ENCODE data around the gene CXCL1.

The CXCL1 gene

DNA sequence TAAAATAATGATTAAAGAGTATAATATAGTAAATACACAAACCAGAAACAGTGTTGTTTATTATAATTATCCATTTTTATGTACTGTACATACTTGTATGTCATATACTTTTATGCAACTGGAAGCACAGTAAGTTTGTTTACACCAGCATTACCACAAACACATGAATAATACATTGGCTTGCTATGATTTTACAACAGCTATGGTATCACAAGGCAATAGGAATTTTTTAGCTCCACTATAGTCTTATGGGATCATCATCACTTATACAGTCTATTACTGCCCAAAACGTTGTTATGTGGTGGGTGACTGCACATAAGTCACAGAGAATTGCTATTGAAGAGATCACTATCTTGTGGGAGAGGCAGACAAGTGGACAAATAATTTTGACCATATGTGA lies 17.9 kb upstream of the CXCL1 start:
- no peak for DNase-seq (ENCODE audit: low spot score)

DNA sequence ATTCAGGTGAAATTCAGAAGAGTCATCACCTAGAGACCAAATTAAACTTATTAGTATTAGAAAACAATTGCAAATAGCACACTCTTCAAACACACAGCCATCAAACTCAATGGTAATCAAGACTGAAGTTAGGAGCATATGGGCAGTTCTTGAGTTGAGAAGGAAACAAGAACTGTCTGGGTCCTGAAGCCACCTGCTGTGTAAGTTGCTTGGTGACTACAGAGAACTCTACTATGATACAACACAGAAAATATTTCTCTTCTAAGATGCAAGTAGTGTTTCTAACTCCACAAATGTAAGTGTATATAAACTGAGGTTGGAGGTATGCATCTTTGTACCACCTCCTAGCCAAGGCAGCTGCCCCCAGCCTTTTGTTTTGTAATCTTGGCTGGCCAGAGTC lies 16.4 kb upstream of the CXCL1 start:
- DNase-seq (ENCODE audit: low spot score): no peak

DNA sequence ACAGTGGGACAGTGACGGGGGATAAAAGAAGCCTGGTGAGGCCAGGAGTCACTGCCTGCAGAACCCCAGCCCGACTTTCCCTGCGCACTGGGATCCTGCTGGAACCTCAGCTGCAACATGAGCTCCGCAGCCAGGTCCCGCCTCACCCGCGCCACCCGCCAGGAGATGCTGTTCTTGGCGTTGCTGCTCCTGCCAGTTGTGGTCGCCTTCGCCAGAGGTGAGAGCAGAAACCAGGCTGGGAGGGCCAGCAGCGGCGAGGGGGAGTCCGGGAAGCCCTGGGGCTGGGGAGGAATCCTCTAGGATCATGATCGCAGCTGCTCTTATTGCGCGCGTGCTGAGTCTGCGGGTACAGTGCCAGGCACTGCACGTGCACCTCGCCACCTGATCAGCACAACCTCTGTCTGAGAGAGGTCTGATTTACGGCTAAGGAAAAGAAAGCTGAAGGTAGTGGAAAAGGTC lies 15.9 kb upstream of the CXCL1 start, which contains the start of gene PF4V1:
PF4V1 (plus strand) TSS at position 51 of the 459 bp plus-strand sequence; CDS start at position 118, 67 bp downstream.
- DNase-seq (ENCODE audit: low spot score): no peak

DNA sequence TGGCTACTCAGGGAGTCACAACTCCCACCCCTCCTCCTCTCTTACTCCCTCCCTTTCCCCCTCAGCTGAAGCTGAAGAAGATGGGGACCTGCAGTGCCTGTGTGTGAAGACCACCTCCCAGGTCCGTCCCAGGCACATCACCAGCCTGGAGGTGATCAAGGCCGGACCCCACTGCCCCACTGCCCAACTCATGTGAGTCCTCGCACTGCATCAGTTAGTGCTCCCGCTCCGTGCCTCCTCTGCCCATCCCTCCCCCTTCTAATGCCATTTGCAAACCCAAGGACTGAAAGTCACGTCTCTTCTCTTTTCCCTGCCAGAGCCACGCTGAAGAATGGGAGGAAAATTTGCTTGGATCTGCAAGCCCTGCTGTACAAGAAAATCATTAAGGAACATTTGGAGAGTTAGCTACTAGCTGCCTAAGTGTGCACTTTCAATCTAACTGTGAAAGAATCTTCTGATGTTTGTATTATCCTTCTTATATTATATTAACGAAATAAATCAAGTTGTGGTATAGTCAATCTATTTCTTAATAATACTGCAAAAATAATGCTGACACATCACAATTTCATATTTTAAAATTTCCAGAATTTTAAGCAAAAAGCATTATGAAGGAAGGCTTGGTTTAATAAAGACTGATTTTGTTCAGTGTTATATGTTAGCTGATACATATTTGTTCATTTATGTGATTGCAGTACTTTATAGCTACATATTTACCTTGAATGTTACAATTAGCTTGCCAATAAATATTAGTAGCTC lies 15.3 kb upstream of the CXCL1 start:
- no peak for DNase-seq (ENCODE audit: low spot score)

DNA sequence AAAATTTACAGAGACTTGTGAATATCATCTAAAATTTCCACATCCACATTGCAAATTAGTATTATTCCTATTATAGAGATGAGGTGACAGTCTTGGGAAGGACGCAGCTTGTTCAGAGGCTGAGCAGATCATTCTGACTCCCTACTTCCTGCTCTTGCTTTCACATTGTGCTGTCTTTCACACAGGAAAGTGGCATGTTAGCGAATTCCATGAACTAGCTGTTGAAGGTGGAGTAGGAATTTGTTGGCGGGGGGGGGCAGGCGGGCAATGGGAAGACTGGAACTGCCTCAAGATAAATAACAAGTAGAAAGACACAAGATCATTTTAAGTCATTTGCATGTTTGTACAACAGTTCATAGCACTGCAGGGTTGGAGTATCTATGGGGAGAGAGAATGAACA lies 13.8 kb upstream of the CXCL1 start:
- no peak for DNase-seq (ENCODE audit: low spot score)

DNA sequence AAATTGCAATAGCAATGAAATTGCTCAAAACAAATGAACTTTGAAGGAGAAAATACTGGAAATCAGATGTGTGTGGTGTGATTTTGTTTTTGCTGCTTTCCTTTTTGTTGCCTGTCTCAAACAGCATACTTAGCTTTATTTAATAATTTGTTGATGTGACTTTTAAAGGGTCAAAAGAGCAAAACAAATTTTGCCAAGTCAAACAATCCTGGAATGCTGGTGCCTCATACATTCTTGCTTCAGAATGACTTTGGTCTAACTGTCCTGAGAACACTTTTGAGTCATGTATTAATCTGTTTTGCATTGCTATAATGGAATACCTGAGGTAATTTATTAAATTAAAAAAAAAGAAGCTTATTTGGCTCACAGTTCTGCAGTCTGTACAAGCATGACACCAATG lies 12.7 kb upstream of the CXCL1 start:
- DNase-seq (ENCODE audit: low spot score): no peak

DNA sequence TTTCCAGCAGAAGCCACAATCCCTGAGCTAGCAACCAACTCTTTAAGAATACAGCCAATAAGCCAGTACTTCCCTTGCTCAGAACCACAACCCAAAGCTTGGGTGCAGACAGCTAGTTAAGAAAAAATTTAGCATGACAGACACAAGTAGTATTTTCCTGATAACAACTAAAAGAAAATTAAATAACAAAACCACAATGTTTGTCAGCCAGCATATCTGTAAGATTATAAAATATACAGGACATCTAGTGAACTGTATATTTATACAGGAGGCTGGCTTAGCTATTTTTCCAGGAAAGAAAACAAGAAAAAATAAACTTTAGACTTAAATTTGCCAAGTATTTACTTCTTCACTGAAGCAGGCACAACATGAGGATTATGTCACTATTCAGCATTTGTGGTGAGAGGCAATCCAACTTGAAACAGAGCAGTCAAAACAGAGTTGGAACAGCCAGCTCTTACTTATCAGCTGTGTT lies 9.5 kb upstream of the CXCL1 start:
- DNase-seq (ENCODE audit: low spot score): no peak

- no peak for DNase-seq (ENCODE audit: low spot score)
Measured at GRCh38 chr4:73860181-73860580, 9.0 kb upstream of the CXCL1 start.

DNA sequence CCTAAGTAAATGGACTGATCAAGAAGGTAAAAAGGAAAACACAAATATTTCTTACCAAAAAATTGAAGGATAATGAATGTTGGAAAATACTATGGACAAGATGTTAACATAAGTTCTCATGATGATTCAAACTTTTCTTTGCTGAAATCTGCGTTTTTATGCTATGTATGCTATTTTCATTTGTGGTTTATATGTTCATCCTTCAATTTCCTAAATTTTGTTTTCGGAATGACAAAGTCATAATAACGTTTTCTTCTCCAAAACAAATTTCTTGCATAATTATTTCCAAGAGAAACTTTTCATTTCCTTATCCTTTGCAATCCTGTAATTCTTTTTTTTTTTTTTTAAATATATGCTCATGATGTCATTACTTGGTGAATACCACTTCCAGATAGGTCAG lies 8.3 kb upstream of the CXCL1 start:
- DNase-seq (ENCODE audit: low spot score): no peak

DNA sequence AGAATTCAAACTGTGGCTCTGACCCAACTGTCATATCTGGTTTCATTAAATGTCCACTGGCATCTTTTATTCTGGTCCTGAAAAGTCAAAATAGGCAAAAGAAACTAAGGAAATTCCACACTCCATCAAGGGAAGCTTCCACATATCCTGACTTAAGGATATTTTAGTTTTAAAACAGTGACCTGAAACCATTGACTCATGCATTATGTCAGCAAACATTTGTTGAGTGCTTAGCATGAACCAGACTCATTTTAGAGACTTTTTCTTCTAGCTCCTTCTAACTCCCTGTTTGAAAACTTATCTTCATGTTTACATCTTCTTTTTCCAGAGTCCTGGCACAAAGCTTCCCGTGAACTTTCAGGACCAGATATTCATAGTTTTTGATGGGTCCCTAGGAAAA lies 6.9 kb upstream of the CXCL1 start:
- no peak for DNase-seq (ENCODE audit: low spot score)

- DNase-seq (ENCODE audit: low spot score): no peak
Measured at GRCh38 chr4:73864365-73864764, 4.8 kb upstream of the CXCL1 start.

DNA sequence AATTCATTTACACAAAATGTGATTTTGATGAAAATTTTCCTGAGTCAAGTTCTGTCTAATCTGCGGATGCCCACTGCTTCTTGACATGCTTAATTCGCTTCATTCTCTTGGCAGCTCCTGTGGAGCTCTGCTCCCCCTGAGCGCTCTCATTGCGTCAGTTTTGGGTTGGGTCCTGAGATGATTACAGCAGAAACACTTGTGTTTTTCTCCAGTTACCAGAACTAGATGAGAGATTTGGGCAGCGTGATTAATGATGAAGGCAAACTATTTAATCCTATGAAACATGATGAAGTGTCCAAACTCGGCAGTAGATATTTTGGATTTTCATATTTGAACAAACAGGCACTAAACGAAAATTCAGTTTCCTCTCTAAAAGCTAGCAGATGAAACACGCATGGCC lies 4.2 kb upstream of the CXCL1 start:
- no peak for DNase-seq (ENCODE audit: low spot score)

DNA sequence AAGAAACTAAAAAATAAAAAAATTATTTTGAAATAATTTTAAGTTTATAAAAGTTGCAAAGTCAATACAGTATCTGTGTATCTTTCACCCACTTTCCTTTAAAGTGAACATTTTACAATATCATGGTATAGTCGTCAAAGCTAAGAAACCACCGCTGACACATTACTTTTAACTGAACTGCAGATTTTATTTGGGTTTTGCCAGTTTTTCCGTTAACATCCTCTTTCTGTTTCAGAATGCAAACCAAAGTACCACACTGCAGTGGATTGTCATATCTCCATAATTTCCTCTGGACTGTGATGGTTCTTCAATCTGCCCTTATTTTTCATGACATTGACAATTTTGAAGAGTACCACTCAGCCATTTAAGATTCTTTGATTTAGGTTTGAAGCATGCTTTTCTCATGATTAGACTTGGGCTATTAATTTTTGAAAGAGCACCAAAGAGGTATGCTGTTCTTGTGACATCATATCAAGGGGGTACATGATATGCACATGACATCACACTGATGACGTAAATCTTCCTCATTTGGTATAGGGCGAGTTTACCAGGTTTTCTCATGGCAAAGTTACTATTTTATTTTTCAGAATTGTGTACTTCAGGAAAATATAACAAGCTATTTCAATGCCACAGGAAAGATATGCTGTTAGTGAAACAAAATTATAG lies 3.6 kb upstream of the CXCL1 start:
- DNase-seq (ENCODE audit: low spot score): no peak

DNA sequence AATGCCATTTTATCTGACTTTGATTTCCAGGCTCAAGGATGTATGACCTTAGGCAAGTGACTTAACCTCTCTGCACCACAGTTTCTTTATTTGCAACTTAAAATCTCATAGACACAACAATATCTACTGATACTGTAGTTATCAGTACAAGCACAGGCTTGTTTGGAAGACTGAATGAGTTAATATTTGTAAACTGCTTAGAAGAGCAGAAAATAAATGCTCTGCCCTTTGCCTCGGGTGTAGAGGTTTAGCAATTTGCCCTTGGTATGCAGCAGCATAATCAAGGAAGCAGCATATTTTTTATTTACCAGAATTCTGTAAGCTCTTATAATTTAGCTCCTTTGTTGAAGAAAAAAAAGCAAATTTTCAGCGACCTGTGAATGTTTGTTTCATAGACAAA lies 2.9 kb upstream of the CXCL1 start:
- DNase-seq (ENCODE audit: low spot score): no peak

- DNase-seq (ENCODE audit: low spot score): no peak
Measured at GRCh38 chr4:73867783-73868182, 1.4 kb upstream of the CXCL1 start.

- no peak for DNase-seq (ENCODE audit: low spot score)
Measured at GRCh38 chr4:73868206-73869129, 725 bp upstream of the CXCL1 start.

- no peak for DNase-seq (ENCODE audit: low spot score)
Measured at GRCh38 chr4:73870260-73870659, 1.1 kb downstream of the CXCL1 start.

DNA sequence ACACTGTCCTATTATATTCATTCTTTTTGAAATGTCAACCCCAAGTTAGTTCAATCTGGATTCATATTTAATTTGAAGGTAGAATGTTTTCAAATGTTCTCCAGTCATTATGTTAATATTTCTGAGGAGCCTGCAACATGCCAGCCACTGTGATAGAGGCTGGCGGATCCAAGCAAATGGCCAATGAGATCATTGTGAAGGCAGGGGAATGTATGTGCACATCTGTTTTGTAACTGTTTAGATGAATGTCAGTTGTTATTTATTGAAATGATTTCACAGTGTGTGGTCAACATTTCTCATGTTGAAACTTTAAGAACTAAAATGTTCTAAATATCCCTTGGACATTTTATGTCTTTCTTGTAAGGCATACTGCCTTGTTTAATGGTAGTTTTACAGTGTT lies 1.6 kb downstream of the CXCL1 start:
- DNase-seq (ENCODE audit: low spot score): no peak

DNA sequence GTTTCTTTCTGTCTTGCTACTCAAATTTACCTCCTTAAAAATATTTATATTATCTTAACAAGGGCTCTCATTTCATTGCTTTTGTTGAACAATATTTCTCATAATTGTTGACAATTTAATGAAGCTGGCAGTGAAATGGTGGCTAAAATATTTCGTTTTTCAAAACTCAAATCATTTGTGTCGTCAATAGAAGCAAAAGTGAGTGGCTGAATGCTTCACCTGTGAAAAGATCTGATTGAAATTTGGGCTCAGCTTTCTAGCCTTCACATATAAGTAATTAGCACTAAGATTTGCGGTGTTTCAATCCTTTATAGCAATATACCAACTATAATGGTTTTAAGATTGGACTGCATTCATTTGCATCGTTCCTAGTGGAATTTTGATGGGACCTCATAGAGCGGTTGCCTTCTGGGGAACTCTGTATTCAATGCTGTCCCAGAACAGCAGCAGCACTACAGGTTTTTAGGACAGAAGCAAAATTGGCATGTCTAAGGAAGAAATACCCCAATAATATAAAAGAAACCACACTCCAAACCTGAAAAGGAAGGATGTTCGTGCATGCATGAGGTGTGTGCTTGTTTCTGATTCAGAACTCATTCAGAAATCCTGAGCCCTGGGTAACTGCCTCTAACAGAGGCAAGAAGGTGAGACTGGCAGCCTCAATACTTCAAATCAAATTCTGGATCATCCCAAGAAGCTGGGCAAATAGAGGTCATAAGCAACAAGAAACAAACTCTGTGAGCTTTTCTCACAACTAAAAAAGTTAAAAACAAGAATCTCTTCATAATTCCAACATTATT lies 2.5 kb downstream of the CXCL1 start:
- no peak for DNase-seq (ENCODE audit: low spot score)

DNA sequence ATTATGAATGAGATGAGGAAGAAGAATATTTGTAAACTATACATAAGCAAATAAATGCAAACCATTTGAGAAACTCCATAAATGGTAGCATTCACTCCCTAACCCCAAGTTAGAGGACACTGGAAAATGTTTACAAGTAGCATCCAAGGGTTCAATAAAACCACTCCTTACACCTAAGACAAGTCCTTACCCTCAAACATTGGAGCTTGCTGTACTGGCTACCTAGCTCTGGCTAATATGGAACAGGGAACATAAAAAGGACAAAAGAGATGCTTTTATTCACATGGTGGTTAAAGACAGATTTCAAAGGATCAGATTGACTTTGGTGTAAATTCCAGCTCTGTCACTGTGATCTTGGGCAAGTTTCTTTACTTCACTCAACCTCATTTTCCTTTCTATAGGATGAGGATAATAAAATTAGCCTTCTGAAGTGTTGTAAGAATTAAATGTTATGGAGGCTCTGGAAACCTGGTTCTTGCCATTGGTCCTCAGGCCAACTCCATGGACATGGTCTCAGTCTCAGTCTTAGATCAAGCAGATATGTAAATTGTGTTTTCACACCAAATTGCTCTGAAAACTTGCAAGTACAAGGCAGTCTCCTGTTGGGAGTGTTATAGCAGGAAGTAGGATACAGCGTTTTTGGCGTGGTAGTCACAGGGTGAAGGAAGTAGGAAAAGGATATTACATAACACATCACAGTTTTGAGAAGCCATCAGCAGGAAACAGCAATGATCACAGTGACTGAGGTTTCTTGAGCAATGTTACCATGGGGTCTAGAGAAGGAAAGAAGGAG lies 3.3 kb downstream of the CXCL1 start:
- no peak for DNase-seq (ENCODE audit: low spot score)

GRCh38 chr4:73874386-73874785 lies 5.2 kb downstream of the CXCL1 start:
- no peak for DNase-seq (ENCODE audit: low spot score)
